HL-60 (cell line): Measurements from ENCODE around the gene APAF1.

ENCODE experiments used
- DNase-seq, 2 experiments: peaks; one replicate each; pipeline ENCODE4 v3.0.0-alpha.2; 2010 to 2020; ENCODE audit warnings: low read depth in 1 of 2, low spot score in 1 of 2
- H3K27ac ChIP-seq: fragments of 250-450 bp; sonication (Bioruptor Pico); replicated peaks from 2 replicates; pipeline ENCODE4 v1.5.1; 2020; ENCODE audit warnings: mild to moderate bottlenecking, moderate library complexity
- H3K27me3 ChIP-seq: fragments of 250-450 bp; sonication (Bioruptor Pico); 2 replicates; pipeline ENCODE4 v1.5.1; 2021; ENCODE audit warnings: mild to moderate bottlenecking, moderate library complexity; ENCODE audit not compliant: insufficient read depth, poor library complexity, severe bottlenecking
- H3K4me3 ChIP-seq: replicated peaks from 2 replicates; pipeline ENCODE4 v1.5.1; 2011; ENCODE audit warnings: mild to moderate bottlenecking, control low read depth, low read length; ENCODE audit not compliant: insufficient read depth
- CTCF ChIP-seq: IDR thresholded peaks from one replicate; pipeline ENCODE4 v1.5.1; 2011; ENCODE audit warnings: low read length, control low read depth, inconsistent platforms; ENCODE audit not compliant: insufficient read depth
- GABPA ChIP-seq: IDR thresholded peaks from 2 replicates; pipeline ENCODE4 v1.6.1; 2012; ENCODE audit warnings: low read depth
- POLR2AphosphoS5 ChIP-seq: IDR thresholded peaks from 2 replicates; pipeline ENCODE4 v1.6.1; 2012; ENCODE audit warnings: low read depth
- REST ChIP-seq: IDR thresholded peaks from 2 replicates; pipeline ENCODE4 v1.6.1; 2012; ENCODE audit warnings: low read depth; ENCODE audit not compliant: insufficient replicate concordance
- SPI1 ChIP-seq: IDR thresholded peaks from 2 replicates; pipeline ENCODE4 v1.6.1; 2012; ENCODE audit warnings: low read depth, mild to moderate bottlenecking, borderline replicate concordance

The APAF1 gene

GRCh38 chr12:98674841-98675240, 29.8 kb downstream of the APAF1 start:
- TF ChIP-seq SPI1 (no peak), GABPA (no peak), REST (no peak), POLR2AphosphoS5 (no peak), CTCF (no peak)
- Histone ChIP-seq H3K27me3 (no peaks in the 10 kb centered on the region), H3K4me3 (no peak overlapping the region), H3K27ac (no peak overlapping the region)
- no peak for DNase-seq

- H3K27ac ChIP-seq = no peak overlapping the region
- DNase-seq = no peak
- H3K27me3 ChIP-seq = no peaks in the 10 kb centered on the region
- no peak overlapping the region for H3K4me3 ChIP-seq
- TF ChIP-seq GABPA = no peak
- TF ChIP-seq SPI1 = no peak
- TF ChIP-seq CTCF = no peak
- no peak for TF ChIP-seq POLR2AphosphoS5
- no peak for TF ChIP-seq REST
Observed at GRCh38 chr12:98678236-98678945, 33.3 kb downstream of the APAF1 start.

- Histone ChIP-seq H3K27me3 (no peaks in the 10 kb centered on the region), H3K27ac (no peak overlapping the region), H3K4me3 (no peak overlapping the region)
- TF ChIP-seq POLR2AphosphoS5 = no peak
- TF ChIP-seq REST = no peak
- no peak for DNase-seq
Observed at GRCh38 chr12:98678946-98679610, 34.0 kb downstream of the APAF1 start.
